ENCODE results near the gene M6PR.
"Not testable (repeated sequence)": the region's sequence is repeated elsewhere in the genome, so short reads cannot be mapped to it uniquely, and the experiment has no call there.

The M6PR gene

GRCh38 chr12:8947737-8948136 lies 1.7 kb downstream of the M6PR start:
- peak overlapping the region; percentile 99; the same call in 1 of the 2 replicates for H3K4me3 ChIP-seq (ENCODE audit: low read depth, low read length)
- no peaks in the 10 kb centered on the region for H3K4me1 ChIP-seq
- TF ChIP-seq CTCF (IDR thresholded peaks at IDR 0.05; ENCODE audit: low read depth, low read length): no peak
- no peaks in the 10 kb centered on the region for H3K27me3 ChIP-seq
- DNase-seq: no peak
- no peaks in the 10 kb centered on the region for H3K9me3 ChIP-seq
- peaks cover 35% of the 10 kb centered on the region for H3K36me3 ChIP-seq

DNA sequence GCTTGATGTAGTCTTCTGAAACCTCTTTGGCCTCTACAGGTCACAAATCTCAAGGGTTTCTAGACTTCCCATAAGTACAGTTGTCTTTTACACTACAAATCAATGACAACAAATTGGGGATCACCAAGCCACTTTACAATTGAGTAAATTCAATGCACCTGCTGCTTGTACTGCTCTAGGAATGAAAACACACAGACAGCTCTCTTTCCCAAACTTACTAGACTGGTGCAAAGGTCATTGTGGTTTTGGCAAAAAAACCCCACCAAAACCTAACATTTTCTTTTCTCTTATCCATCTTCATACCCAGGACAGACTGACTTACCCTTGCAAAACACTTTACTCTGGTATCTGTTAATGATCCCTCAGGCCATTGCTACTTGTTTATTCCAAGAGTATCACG lies 2.7 kb downstream of the M6PR start:
- TF ChIP-seq CTCF (IDR thresholded peaks at IDR 0.05; ENCODE audit: low read depth, low read length): no peak
- DNase-seq: no peak
- H3K36me3 ChIP-seq: peaks cover 45% of the 10 kb centered on the region
- no peak overlapping the region for H3K4me3 ChIP-seq (ENCODE audit: low read depth, low read length)
- no peaks in the 10 kb centered on the region for H3K9me3 ChIP-seq
- no peaks in the 10 kb centered on the region for H3K27me3 ChIP-seq
- H3K4me1 ChIP-seq: no peaks in the 10 kb centered on the region

- TF ChIP-seq CTCF (IDR thresholded peaks at IDR 0.05; ENCODE audit: low read depth, low read length): no peak
- H3K36me3 ChIP-seq: peaks cover 50% of the 10 kb centered on the region
Measured at GRCh38 chr12:8943565-8944186, 5.8 kb downstream of the M6PR start.

DNA sequence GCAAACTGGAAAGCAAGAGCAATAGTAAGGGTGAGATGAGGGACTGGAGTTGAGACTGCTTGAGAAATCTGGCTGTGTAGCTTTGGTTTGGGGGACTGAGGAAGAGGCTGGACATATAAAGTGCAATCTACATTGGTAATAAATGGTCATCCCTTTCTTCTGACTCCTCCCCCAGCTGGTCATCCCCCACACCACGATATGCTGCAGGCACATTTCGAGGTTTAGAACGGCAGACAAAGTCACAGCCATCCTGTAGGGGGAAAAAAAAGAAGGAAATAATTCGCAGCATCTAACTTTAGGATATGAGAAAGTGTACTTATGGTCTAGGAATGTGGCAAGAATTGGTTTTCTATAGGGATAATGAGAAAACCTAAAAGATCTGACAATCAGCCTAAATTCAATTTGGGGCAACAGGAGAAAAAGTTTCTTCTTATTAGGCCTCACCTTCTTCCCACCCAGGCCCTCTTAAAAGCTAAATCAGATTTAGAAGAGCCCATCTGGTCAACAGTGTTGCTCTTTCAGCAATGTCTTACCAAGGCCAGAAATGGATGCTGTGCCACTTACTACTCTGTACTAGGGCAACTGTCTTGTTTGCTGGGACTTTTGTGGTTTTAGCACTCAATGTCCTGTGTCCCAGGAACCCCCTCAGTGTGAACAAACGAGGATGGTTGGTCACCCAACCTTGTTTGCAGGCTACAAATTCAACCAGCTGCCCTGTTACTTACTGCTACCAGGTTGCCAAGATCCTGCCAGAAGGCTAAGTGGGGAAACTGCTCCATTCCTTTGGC lies 7.6 kb downstream of the M6PR start:
- Histone ChIP-seq H3K4me1 (no peaks in the 10 kb centered on the region), H3K27me3 (no peaks in the 10 kb centered on the region), H3K36me3 (peaks cover 58% of the 10 kb centered on the region), H3K4me3 (ENCODE audit: low read depth, low read length) (no peak overlapping the region), H3K9me3 (no peaks in the 10 kb centered on the region)
- DNase-seq: no peak
- no peak for TF ChIP-seq CTCF (IDR thresholded peaks at IDR 0.05; ENCODE audit: low read depth, low read length)

More at GRCh38 chr12:8943565-8944186, 5.8 kb downstream of the M6PR start:
- Histone ChIP-seq H3K27me3 (no peaks in the 10 kb centered on the region), H3K4me1 (no peaks in the 10 kb centered on the region), H3K9me3 (no peaks in the 10 kb centered on the region), H3K4me3 (ENCODE audit: low read depth, low read length) (no peak overlapping the region)
- no peak for DNase-seq

DNA sequence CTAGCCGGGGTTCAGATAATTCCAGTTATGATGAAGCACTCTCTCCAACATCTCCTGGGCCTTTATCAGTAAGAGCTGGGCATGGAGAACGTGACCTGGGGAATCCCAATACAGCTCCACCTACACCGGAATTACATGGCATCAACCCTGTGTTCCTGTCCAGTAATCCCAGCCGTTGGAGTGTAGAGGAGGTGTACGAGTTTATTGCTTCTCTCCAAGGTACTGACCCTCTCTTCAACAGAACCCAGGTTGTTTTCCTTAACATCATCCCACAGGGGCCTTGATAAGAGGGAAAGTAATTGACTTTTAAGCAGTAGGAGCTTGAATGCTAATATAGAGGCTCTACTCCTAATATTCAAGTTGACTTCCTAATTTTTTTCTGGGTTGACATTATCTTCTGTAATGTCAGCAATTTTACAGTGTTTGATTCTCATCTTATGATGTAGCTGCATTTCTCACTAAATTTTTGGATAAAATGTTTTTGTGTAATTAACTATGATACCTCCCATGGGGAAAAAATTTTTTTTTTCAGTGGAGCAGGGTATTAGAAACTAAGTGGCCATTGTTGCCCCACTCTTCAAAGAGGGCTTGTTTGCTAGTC lies 11.5 kb downstream of the M6PR start:
- H3K4me3 ChIP-seq (ENCODE audit: low read depth, low read length); H3K4me1 ChIP-seq; H3K27me3 ChIP-seq; DNase-seq; H3K9me3 ChIP-seq: not testable (repeated sequence)
- peaks cover 30% of the 10 kb centered on the region for H3K36me3 ChIP-seq

DNA sequence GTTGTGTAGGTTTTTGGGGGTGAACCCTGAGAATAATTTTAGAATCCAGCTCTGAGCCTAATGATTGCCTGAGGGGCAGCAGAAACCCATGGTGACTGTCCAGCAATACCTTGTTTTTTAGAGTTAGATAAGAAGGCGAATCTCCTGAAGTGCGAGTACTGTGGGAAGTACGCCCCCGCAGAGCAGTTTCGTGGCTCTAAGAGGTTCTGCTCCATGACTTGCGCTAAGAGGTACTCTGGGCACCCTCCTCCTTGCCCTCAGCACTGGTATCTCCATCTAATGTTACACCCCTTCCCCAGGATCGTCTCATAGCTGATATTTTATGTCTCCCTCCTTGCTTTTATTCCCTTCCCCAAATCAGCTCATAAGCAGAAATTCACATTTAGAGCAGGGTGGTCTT lies 12.7 kb downstream of the M6PR start:
- no peak for TF ChIP-seq CTCF (IDR thresholded peaks at IDR 0.05; ENCODE audit: low read depth, low read length)
- H3K4me1 ChIP-seq: no peaks in the 10 kb centered on the region
- no peaks in the 10 kb centered on the region for H3K9me3 ChIP-seq
- peaks cover 18% of the 10 kb centered on the region for H3K36me3 ChIP-seq
- H3K27me3 ChIP-seq: no peaks in the 10 kb centered on the region
- H3K4me3 ChIP-seq (ENCODE audit: low read depth, low read length): no peak overlapping the region
- DNase-seq: no peak

GRCh38 chr12:8934080-8934479 lies 15.4 kb downstream of the M6PR start:
- H3K4me1 ChIP-seq; DNase-seq; H3K27me3 ChIP-seq; H3K4me3 ChIP-seq (ENCODE audit: low read depth, low read length); H3K9me3 ChIP-seq: not testable (repeated sequence)
- H3K36me3 ChIP-seq: peaks cover 13% of the 10 kb centered on the region

- H3K36me3 ChIP-seq: peaks cover 11% of the 10 kb centered on the region; the same call in 1 of the 2 replicates
- not testable (repeated sequence) for H3K4me1 ChIP-seq; DNase-seq; H3K4me3 ChIP-seq (ENCODE audit: low read depth, low read length); H3K27me3 ChIP-seq; H3K9me3 ChIP-seq
Measured at GRCh38 chr12:8932464-8932863, 17.0 kb downstream of the M6PR start.

DNA sequence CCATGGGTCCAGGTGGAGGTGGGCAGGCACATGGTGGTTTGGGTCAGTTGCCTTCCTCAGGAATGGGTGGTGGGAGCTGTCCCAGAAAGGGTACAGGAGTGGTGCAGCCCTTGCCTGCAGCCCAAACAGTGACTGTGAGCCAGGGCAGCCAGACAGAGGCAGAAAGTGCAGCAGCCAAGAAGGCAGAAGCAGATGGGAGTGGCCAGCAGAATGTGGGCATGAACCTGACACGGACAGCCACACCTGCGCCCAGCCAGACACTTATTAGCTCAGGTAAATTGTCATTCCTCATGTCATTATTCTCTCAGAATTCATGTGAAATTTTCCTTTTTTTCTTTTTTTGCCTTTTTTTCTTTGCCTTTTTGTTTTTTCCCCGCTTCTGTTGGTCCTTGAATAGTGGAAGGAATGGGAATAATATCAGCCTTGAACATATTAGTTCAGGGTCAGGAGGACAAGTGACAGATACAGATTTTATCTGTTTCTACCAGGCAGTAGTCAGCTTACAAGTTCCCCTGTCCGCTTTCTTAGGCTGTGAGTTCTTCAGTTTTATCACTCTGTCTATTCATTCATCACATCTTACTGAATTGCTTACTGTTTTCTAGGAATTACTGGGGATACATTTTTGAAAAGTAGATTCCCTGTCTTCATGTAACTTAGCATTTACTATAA lies 18.7 kb downstream of the M6PR start:
- DNase-seq; H3K4me3 ChIP-seq (ENCODE audit: low read depth, low read length); H3K27me3 ChIP-seq; H3K4me1 ChIP-seq; H3K36me3 ChIP-seq; H3K9me3 ChIP-seq: not testable (repeated sequence)
